Endothelial cell of umbilical vein (primary cell): ENCODE measurements around the gene NOP16.

Source experiments
- MAX ChIP-seq: IDR thresholded peaks from 2 replicates; pipeline ENCODE4 v1.6.1; 2011; ENCODE audit not compliant: insufficient read depth, insufficient read length
- MYC ChIP-seq: IDR thresholded peaks from one replicate; pipeline ENCODE4 v1.6.1; 2011; ENCODE audit warnings: mild to moderate bottlenecking, low read depth, low read length
- POLR2A ChIP-seq: IDR thresholded peaks from 2 replicates; pipeline ENCODE4 v1.6.1; 2012; ENCODE audit warnings: low read depth, mild to moderate bottlenecking, control low read depth, low read length
- TF ChIP-seq, protein P1 (sequence below), 2 donors: IDR thresholded peaks; 1 replicate in 1 of 2; 2 replicates in 1 of 2; pipeline ENCODE4 v1.5.1; 2011; ENCODE audit warnings: low read length in 2 of 2, mild to moderate bottlenecking in 2 of 2, moderate library complexity in 2 of 2, control low read depth in 1 of 2, inconsistent platforms in 1 of 2, low read depth in 1 of 2; ENCODE audit not compliant: insufficient read depth in 1 of 2; ENCODE audit errors: extremely low read depth in 1 of 2

DNA sequence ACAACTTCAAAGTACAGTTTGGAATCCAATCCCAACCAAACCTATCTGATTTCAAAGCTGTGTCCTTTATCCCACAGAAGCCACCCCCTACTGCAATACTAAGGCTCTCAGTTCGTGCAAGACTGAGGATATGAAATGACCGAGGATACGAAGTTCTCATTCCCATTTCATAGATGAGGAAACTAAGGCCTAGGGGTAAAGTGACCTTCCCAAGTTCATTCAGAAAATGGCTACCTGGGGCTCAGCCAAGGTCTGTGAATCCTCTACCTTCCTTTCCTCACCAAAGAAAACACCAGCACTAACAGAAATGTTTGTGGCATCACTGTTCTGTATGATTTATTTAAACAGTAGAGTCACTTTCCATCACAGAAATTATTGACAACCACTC is 32.2 kb downstream of the NOP16 start:
- TF ChIP-seq, protein P1, sequence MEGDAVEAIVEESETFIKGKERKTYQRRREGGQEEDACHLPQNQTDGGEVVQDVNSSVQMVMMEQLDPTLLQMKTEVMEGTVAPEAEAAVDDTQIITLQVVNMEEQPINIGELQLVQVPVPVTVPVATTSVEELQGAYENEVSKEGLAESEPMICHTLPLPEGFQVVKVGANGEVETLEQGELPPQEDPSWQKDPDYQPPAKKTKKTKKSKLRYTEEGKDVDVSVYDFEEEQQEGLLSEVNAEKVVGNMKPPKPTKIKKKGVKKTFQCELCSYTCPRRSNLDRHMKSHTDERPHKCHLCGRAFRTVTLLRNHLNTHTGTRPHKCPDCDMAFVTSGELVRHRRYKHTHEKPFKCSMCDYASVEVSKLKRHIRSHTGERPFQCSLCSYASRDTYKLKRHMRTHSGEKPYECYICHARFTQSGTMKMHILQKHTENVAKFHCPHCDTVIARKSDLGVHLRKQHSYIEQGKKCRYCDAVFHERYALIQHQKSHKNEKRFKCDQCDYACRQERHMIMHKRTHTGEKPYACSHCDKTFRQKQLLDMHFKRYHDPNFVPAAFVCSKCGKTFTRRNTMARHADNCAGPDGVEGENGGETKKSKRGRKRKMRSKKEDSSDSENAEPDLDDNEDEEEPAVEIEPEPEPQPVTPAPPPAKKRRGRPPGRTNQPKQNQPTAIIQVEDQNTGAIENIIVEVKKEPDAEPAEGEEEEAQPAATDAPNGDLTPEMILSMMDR (IDR thresholded peaks at IDR 0.05; ENCODE audit: extremely low read depth in 1 of 2, insufficient read depth in 1 of 2, low read depth in 1 of 2, low read length in 2 of 2), result no peak
- no peak for TF ChIP-seq MYC
- TF ChIP-seq MAX, result no peak
- no peak for TF ChIP-seq POLR2A
